SJCRH30 (cell line): ENCODE data around the gene TXK. TPM values are rescaled to one million over a fixed set of nuclear protein-coding genes. Genes with fewer than 3 reads are reported as not detected.
A peak's percentile ranks its signal among the peaks of the same experiment; 100 is the strongest.

Experiments used
- DNase-seq, 2 experiments: peaks; one replicate each; pipeline ENCODE4 v3.0.0-alpha.2; 2015 to 2020
- H3K27ac ChIP-seq: fragments of 250-450 bp; sonication (Bioruptor Pico); 2 replicates; pipeline ENCODE4 v1.5.1; 2020; ENCODE audit warnings: mild to moderate bottlenecking, moderate library complexity
- H3K27me3 ChIP-seq: fragments of 250-450 bp; sonication (Bioruptor Pico); 2 replicates; pipeline ENCODE4 v1.5.1; 2020; ENCODE audit warnings: mild to moderate bottlenecking, moderate library complexity
- H3K36me3 ChIP-seq: fragments of 250-450 bp; sonication (Bioruptor Pico); 2 replicates; pipeline ENCODE4 v1.5.1; 2020; ENCODE audit warnings: mild to moderate bottlenecking, moderate library complexity
- H3K4me1 ChIP-seq: fragments of 250-450 bp; sonication (Bioruptor Pico); 2 replicates; pipeline ENCODE4 v1.5.1; 2020; ENCODE audit warnings: mild to moderate bottlenecking, moderate library complexity
- H3K4me3 ChIP-seq: fragments of 250-450 bp; sonication (Bioruptor Pico); 2 replicates; pipeline ENCODE4 v1.5.1; 2020; ENCODE audit warnings: mild to moderate bottlenecking, moderate library complexity
- H3K9me3 ChIP-seq: fragments of 250-450 bp; sonication (Bioruptor Pico); replicated peaks from 2 replicates; pipeline ENCODE4 v1.5.1; 2020; ENCODE audit warnings: mild to moderate bottlenecking, moderate library complexity
- total RNA-seq: library from RNA; depleted of rRNA; stranded (reverse); fragments of >200 nt; shearing (Covaris generic); gene quantifications from 2 replicates; pipeline ENCODE4 v1.2.3, GENCODE V29; 2014

The TXK gene
- total RNA-seq, 1 experiment from 2014 or later: 1.1 TPM

DNA sequence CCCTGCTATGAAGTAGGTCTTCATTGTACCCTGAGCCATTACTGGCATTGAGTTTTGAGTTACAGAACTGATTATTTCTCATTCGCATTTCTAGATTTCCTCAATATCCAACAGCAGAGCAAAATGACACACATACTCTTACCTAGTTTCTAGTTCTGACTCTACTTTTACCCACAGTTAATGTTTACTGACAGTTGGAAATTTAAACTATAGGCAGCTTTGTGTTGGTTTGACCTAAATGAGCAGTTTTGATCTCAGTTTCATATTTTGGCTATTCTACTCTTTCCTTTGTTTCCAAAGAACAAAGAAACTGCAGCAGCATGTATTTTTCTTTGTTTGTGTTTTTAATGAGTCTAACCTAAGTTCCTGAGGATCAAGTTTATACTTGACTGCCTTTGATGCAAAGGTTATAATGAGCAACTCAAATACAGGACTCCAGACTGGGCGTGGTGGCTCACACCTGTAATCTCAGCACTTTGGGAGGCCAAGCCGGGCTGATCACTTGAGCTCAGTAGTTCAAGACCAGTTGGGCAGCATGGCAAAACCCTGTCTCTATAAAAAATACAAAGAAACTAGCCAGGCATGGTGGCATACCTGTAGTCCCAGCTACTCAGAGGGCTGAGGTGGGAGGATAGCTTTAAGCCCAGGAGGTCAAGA, 30.4 kb downstream of the TXK start:
- no peak overlapping the region for H3K4me3 ChIP-seq
- no peak for DNase-seq
- 0 out of 2 replicates have a peak, but pooled peaks cover 4% of the 10 kb centered on the region for H3K27me3 ChIP-seq
- no peaks in the 10 kb centered on the region for H3K9me3 ChIP-seq
- no peaks in the 10 kb centered on the region for H3K4me1 ChIP-seq
- H3K27ac ChIP-seq: no peak overlapping the region
- H3K36me3 ChIP-seq: no peaks in the 10 kb centered on the region

DNA sequence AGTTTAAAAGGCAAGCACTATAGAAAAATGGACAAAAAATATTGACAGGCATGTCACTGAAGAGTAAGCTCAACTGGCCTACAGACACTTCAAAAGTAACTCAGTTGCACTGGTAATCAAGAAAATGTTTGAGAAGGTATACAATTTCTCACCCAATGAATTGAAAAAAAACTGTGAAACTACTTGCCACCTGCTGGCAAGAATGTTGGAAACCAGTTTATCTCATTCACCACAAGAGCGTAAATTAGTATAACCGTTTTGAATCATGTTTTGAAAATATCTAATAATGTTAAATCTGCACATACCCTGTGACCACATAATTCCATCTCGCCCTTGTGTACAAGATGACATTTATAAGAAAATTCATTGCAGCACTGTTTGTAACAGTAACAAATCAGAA, 31.7 kb downstream of the TXK start:
- Histone ChIP-seq H3K4me3 (no peak overlapping the region), H3K36me3 (no peaks in the 10 kb centered on the region), H3K27ac (no peak overlapping the region), H3K27me3 (0 out of 2 replicates have a peak, but pooled peaks cover 4% of the 10 kb centered on the region), H3K4me1 (no peaks in the 10 kb centered on the region), H3K9me3 (no peaks in the 10 kb centered on the region)
- peak in 1 of 2 experiments; percentile 14 for DNase-seq

DNA sequence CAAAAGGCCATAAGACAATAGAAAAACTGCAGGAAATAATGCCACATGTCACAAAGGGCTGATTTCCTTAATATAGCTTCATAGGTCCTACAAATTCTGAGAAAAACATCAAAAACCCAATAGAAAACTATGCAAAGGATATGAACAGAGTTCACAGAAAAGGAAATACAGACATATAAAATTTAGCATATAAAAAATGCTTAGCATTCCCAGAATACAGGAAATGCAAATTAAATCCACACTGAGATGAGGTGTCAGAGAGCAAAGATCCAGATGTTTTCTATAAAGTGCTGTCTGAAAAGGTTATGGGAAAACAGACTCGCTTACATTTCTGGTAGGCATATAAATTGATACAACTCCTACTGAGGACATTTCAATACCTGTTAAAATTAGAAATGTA, 33.8 kb downstream of the TXK start:
- H3K4me3 ChIP-seq: no peak overlapping the region
- no peaks in the 10 kb centered on the region for H3K9me3 ChIP-seq
- no peaks in the 10 kb centered on the region for H3K4me1 ChIP-seq
- H3K27ac ChIP-seq: no peak overlapping the region
- no peak for DNase-seq
- no peaks in the 10 kb centered on the region for H3K36me3 ChIP-seq
- 0 out of 2 replicates have a peak, but pooled peaks cover 4% of the 10 kb centered on the region for H3K27me3 ChIP-seq

DNA sequence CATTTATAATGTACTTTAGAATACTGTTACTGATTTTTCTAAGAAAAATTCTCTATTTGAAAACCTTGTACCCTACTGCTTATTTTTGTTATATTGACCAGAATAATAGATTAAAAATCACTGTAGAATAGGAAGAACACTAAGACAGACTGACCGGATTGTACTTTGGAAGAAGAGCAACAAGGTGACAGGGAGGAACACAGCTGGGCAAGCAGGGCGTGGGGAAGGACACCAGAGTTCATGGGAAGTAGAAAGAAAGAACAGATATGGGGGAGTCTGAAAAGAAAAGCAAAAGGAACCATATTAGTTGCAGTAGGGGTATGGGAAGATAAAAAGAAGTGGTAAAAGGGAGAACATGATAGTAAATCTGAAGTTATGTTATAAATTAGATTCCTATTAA, 38.6 kb downstream of the TXK start:
- Histone ChIP-seq H3K36me3 (no peaks in the 10 kb centered on the region), H3K27ac (no peak overlapping the region), H3K4me3 (no peak overlapping the region), H3K27me3 (no peaks in the 10 kb centered on the region), H3K4me1 (no peaks in the 10 kb centered on the region), H3K9me3 (no peaks in the 10 kb centered on the region)
- DNase-seq: no peak

DNA sequence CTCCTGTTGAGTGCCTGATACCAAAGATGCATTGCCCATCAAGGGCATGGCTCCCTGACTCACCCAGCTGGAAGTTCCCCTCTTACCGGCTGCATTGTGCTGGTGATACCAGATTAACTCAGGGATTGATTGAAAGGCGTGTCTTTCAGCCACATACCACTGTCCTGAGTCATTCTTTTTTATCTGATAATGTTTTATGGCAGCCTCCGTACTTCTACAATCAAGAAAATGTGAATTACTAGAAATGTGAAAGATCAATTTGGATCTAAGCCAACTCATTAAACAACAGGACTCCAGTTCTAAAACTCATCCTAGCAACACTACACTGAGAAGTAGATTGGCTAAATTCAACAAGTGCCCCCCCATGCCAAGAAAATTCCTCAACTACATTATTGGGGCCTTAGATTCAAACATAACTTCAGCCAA, 40.0 kb downstream of the TXK start:
- no peaks in the 10 kb centered on the region for H3K4me1 ChIP-seq
- no peaks in the 10 kb centered on the region for H3K9me3 ChIP-seq
- H3K27ac ChIP-seq: no peak overlapping the region
- H3K4me3 ChIP-seq: no peak overlapping the region
- DNase-seq: no peak
- H3K27me3 ChIP-seq: 0 out of 2 replicates have a peak, but pooled peaks cover 3% of the 10 kb centered on the region
- no peaks in the 10 kb centered on the region for H3K36me3 ChIP-seq

DNA sequence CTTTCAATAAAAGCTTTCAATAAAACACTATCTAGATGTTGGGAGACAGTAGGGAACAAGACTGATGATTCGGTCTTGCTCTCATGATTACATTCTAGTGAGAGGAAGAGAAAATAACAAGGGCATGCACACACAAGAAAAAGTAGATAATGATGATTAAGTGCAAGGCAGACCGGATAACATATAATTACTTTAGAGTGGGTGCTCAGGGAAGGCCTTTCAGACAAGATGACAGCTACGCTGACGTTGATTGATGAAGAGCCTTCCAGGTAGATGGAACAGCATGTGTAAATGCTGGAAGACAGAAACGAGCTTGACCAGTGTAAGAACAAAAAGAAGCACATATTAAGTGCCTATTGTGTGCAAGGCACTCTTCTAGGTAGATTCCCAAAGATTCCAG, 43.4 kb downstream of the TXK start:
- Histone ChIP-seq H3K9me3 (no peaks in the 10 kb centered on the region), H3K27me3 (peaks cover 3% of the 10 kb centered on the region; the same call in 1 of the 2 replicates), H3K27ac (no peak overlapping the region), H3K4me1 (no peaks in the 10 kb centered on the region), H3K36me3 (no peaks in the 10 kb centered on the region), H3K4me3 (no peak overlapping the region)
- no peak for DNase-seq

DNA sequence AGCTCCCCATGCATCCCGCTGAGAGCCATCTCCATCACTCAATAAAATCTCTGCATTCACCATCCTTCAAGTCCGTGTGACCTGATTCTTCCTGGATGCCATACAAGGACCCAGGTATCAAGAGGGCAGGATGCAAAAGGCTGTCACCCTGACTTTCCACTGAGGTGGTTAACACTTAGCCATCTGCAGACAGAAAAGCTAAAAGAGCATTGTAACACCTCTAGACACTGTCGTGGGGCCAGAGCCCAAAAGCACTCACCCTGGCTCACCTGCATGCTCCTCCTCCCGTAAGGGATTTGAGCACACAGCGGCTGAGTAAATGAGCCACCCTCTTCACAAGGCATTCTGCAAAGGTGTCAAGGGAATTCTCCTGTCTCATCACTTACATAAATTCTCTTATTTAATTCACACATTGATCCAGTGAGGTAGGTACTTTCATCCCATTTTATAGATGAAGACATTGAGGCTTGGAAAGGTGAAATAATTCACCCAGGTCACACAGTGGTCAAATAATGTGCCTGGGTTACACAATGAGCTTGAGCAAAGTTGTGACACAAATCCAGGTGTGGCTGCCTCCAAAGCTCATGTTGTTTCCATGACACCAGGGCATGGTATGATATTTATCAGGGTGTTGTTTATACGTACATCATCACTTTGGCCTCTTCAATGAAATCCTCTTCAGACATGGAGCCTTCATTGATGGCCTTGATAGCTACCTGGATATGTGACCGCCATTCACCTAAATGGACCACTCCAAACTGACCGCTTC, 48.0 kb downstream of the TXK start:
- Histone ChIP-seq H3K27ac (no peak overlapping the region), H3K4me1 (no peaks in the 10 kb centered on the region), H3K9me3 (no peaks in the 10 kb centered on the region), H3K27me3 (peaks cover 3% of the 10 kb centered on the region; the same call in 1 of the 2 replicates), H3K36me3 (no peaks in the 10 kb centered on the region), H3K4me3 (no peak overlapping the region)
- no peak for DNase-seq

DNA sequence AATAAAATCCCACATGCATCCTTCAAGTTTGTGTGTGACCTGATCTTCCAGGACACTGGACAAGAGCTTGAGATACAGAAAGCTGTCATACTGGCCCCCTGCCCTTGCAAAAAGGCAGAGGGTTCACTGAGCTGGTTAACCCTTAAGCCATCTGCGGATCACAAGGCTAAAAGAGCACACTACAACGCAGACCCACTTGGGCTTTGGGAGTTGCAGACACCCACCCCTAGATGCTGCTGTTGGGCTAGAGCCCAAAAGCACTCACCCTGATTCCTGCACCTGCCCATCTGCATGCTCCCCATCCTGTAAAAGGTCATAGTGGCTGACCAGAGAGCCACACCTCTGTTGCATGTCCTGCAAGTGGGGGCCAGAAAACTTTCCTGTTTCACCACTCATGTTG, 51.1 kb downstream of the TXK start:
- H3K27ac ChIP-seq: no peak overlapping the region
- H3K9me3 ChIP-seq: peaks cover 3% of the 10 kb centered on the region; the same call in 1 of the 2 replicates
- no peaks in the 10 kb centered on the region; the same call in 1 of the 2 replicates for H3K27me3 ChIP-seq
- peaks cover 15% of the 10 kb centered on the region for H3K4me1 ChIP-seq
- no peaks in the 10 kb centered on the region for H3K36me3 ChIP-seq
- no peak for DNase-seq
- no peak overlapping the region for H3K4me3 ChIP-seq

DNA sequence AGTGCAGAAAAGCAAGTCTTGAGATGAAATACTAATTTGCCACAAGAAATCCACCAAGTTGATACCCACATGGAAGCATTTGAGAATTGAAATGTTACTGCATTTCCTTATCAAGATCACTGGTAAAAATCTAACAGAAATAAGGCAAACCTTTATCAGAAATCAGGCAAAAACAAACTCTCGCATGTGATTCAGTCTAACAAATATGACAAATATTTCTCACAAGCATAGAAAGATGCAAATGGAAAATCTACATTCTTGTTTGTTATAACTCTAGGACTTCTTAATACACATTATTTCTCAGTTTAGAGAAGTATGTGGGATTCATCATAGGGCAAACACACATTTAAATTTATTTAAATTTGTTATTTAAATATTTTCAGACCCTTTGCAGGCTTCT, 52.9 kb downstream of the TXK start:
- no peak for DNase-seq
- Histone ChIP-seq H3K4me3 (no peak overlapping the region), H3K27ac (no peak overlapping the region), H3K27me3 (no peaks in the 10 kb centered on the region), H3K9me3 (peaks cover 3% of the 10 kb centered on the region; the same call in 1 of the 2 replicates), H3K36me3 (no peaks in the 10 kb centered on the region), H3K4me1 (peaks cover 15% of the 10 kb centered on the region)

DNA sequence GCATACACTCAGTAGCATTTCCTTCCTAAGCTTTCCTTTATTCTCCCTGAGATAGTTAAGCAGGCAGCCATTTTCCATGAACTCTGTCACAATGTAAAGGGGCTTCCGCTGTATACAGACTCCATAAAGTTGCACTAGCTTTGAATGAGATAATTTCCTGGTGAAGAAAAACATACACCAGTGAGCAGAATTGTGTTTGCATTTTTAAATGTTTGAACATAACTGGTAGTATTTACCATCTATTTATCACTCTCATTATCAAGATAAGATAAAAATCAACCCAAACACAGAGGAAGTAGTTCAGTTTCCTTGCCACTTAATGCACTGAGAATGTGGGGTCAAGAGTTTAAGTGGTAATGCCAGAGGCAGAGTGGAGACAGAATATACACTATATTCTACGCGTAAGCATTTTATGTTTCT, 54.1 kb downstream of the TXK start:
- DNase-seq: peak in 1 of 2 experiments; percentile 25

DNA sequence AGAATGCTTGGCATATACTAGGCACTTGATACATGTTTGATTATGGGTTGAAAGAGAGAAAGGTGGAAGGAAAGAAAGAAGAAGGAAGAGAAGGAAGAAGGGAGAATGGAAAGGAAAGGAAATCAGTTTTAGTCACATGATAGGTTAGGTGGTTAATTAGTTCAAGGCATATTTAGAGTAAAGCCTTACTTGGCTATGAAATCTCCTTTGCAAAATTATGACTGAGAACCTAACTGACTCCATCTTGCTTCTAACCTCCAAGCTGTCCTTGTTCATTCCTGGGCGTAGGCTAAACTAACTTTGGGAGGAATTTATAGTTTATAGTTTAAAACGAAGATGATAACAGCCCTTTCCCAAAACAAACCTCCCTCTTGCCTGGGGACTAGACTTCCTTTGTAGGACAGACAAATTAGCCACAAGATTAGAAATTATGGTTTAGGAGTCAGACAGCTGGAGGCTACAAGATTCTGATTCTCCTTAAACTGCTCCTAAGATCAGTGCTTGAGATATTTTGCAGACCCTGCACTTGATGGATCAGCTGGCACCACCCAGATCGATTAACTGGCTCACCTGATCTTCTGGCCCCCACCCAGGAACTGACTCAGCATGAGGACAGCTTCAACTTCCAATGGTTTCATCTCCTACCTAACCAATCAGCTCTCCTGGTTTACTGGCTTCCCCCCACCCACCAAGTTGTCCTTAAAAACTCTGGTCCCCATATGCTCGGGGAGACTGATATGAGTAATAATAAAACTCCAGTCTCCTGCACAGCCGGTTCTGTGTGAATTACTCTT, 55.0 kb downstream of the TXK start:
- Histone ChIP-seq H3K4me3 (no peak overlapping the region), H3K36me3 (no peaks in the 10 kb centered on the region), H3K9me3 (peaks cover 3% of the 10 kb centered on the region; the same call in 1 of the 2 replicates), H3K4me1 (peaks cover 15% of the 10 kb centered on the region), H3K27me3 (no peaks in the 10 kb centered on the region), H3K27ac (no peak overlapping the region)
- no peak for DNase-seq

More for the DNA sequence above, 54.1 kb downstream of the TXK start:
- H3K27ac ChIP-seq: no peak overlapping the region; the same call in 1 of the 2 replicates
- H3K9me3 ChIP-seq: peaks cover 3% of the 10 kb centered on the region; the same call in 1 of the 2 replicates
- H3K27me3 ChIP-seq: no peaks in the 10 kb centered on the region
- H3K36me3 ChIP-seq: no peaks in the 10 kb centered on the region
- H3K4me1 ChIP-seq: peaks cover 15% of the 10 kb centered on the region
- H3K4me3 ChIP-seq: no peak overlapping the region

DNA sequence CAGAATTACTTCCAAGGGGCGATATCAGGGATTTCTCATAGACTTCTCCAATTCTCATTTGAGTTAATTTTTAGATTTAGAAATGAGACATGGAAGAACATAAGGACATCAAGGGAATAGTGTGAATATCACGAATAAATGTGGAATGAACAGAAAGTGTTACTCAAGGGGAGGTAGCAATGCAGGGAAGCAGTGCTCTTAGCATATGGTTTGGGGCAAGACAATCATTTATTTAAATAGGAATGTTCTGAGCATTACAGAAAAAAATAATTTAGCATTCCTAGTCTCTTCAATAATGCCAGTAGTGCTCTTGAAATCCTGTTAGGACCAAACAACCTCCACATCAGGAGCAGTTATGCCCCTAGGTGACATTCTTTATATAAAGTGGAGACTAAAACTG, 55.6 kb downstream of the TXK start:
- no peak for DNase-seq
- peaks cover 3% of the 10 kb centered on the region; the same call in 1 of the 2 replicates for H3K9me3 ChIP-seq
- no peaks in the 10 kb centered on the region for H3K27me3 ChIP-seq
- no peak overlapping the region for H3K4me3 ChIP-seq
- no peaks in the 10 kb centered on the region for H3K36me3 ChIP-seq
- H3K4me1 ChIP-seq: peaks cover 15% of the 10 kb centered on the region
- no peak overlapping the region for H3K27ac ChIP-seq

DNA sequence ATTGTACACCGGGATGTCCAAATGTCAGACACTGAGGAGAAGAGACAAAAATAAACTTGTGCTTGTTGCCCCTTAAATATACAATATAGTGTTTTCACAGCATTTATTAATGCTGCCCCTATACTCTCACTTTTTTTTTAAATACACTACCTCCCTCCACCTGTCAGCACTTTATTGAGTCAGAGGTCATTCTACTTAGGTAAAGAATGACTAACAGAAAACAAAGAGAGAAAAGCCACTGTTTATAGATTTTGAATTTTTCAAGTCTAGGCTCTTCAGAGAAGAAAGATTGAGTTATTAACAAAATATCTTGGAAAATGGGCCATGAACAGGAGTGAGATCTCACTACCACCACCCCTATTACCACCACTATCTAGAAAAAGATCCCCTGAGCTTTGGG, 59.4 kb downstream of the TXK start:
- H3K36me3 ChIP-seq: no peaks in the 10 kb centered on the region
- no peaks in the 10 kb centered on the region for H3K9me3 ChIP-seq
- no peak for DNase-seq
- no peak overlapping the region for H3K27ac ChIP-seq
- H3K4me1 ChIP-seq: peaks cover 3% of the 10 kb centered on the region
- H3K27me3 ChIP-seq: no peaks in the 10 kb centered on the region
- no peak overlapping the region for H3K4me3 ChIP-seq

DNA sequence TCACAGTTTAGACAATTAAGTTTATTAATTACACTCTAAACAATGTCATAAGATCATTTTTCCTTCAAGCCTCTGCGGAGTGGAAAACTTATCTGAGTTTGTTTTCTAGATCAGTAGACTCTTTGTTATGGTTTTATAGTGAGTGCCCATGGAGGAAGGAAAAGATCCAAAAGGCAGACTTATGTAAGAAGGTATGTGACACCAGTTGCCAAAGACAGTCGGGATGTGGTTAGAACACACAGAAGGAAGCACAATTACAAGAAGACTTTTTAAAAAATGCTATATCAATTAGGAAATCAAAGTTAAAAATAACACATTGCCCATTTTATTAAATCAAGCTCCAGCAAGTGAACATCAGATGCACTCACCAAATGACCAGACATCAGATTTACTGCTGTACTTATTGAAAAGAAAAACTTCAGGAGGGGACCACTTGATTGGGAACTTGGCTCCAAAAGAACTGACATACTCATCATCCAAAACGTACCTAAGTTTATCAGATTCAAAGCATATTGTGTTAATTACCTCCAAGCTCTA, 60.4 kb downstream of the TXK start:
- Histone ChIP-seq H3K36me3 (no peaks in the 10 kb centered on the region), H3K27me3 (no peaks in the 10 kb centered on the region), H3K4me3 (no peak overlapping the region), H3K9me3 (no peaks in the 10 kb centered on the region), H3K27ac (no peak overlapping the region), H3K4me1 (no peaks in the 10 kb centered on the region)
- DNase-seq: no peak
